Stomach (tissue), 4 donors: Measurements from ENCODE around the gene LDB2.

Experiments used
- POLR2A ChIP-seq, 4 donors: fragments of 450-650 bp; IDR thresholded peaks; one replicate each; pipeline ENCODE4 v1.6.1; 2016; ENCODE audit warnings: antibody characterized with exemption in 4 of 4, control low read depth in 2 of 4, mild to moderate bottlenecking in 1 of 4, moderate library complexity in 1 of 4
- POLR2AphosphoS5 ChIP-seq, 3 donors: sonication (generic); formaldehyde crosslinking; IDR thresholded peaks; one replicate each; pipeline ENCODE4 v1.6.1; 2016; ENCODE audit warnings: antibody characterized with exemption in 3 of 3
- TF ChIP-seq, protein P1 (sequence below), 7 experiments: fragments of 450-650 bp in 4 of 7; fragments of 200-600 bp in 3 of 7; sonication (generic) in 3 of 7; IDR thresholded peaks; one replicate each; pipeline ENCODE4 v1.5.1; 2016 to 2019; ENCODE audit warnings: antibody characterized with exemption in 7 of 7, control low read depth in 2 of 7, mild to moderate bottlenecking in 1 of 7

- TF ChIP-seq, protein P1, sequence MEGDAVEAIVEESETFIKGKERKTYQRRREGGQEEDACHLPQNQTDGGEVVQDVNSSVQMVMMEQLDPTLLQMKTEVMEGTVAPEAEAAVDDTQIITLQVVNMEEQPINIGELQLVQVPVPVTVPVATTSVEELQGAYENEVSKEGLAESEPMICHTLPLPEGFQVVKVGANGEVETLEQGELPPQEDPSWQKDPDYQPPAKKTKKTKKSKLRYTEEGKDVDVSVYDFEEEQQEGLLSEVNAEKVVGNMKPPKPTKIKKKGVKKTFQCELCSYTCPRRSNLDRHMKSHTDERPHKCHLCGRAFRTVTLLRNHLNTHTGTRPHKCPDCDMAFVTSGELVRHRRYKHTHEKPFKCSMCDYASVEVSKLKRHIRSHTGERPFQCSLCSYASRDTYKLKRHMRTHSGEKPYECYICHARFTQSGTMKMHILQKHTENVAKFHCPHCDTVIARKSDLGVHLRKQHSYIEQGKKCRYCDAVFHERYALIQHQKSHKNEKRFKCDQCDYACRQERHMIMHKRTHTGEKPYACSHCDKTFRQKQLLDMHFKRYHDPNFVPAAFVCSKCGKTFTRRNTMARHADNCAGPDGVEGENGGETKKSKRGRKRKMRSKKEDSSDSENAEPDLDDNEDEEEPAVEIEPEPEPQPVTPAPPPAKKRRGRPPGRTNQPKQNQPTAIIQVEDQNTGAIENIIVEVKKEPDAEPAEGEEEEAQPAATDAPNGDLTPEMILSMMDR (IDR thresholded peaks at IDR 0.05): no peak
- TF ChIP-seq POLR2A (IDR thresholded peaks at IDR 0.05) (no peak), POLR2AphosphoS5 (IDR thresholded peaks at IDR 0.05) (no peak)
Measured at GRCh38 chr4:16912896-16913295, 14.5 kb upstream of the LDB2 start.
